ENCODE results near the gene GIT2. TPM values are rescaled to one million over a fixed set of nuclear protein-coding genes. Genes with fewer than 3 reads are reported as not detected.

Gene GIT2
- total and polyA plus RNA-seq, 3 donors from 2014 or later = 47.2 to 51.9 (median 47.2) TPM

GRCh38 chr12:109914461-109914860 lies 81.7 kb downstream of the GIT2 start:
- TF ChIP-seq POLR2A (IDR thresholded peaks at IDR 0.05) = no peak
- TF ChIP-seq CTCF (IDR thresholded peaks at IDR 0.05) = no peak
- WGBS, 2 donors = 87 to 89% methylated on average over 16 of the region's 16 CpGs
- Histone ChIP-seq H3K27me3 (no peaks in the 10 kb centered on the region), H3K4me3 (no peak overlapping the region), H3K36me3 (ENCODE audit: low read depth, missing control alignments) (no peaks in the 10 kb centered on the region), H3K4me1 (no peaks in the 10 kb centered on the region), H3K27ac (no peak overlapping the region), H3K9me3 (no peaks in the 10 kb centered on the region)
- intact Hi-C loops (cut with DNase I; ENCODE audit: low total_unique reads) = no loop called here
- DNase-seq = no peak

- Histone ChIP-seq H3K27ac (peak overlapping the region in 1 of 2 donors; percentile 51), H3K4me3 (no peak overlapping the region), H3K36me3 (ENCODE audit: low read depth, missing control alignments) (no peaks in the 10 kb centered on the region), H3K4me1 (no peaks in the 10 kb centered on the region), H3K27me3 (no peaks in the 10 kb centered on the region), H3K9me3 (no peaks in the 10 kb centered on the region)
- intact Hi-C loops (cut with DNase I; ENCODE audit: low total_unique reads) = no loop called here
- no peak for TF ChIP-seq CTCF (IDR thresholded peaks at IDR 0.05)
- TF ChIP-seq POLR2A (IDR thresholded peaks at IDR 0.05) = no peak
- WGBS, 2 donors = 60 to 68% methylated on average over 12 of the region's 12 CpGs
- peak; percentile 24 for DNase-seq
Measured at GRCh38 chr12:109912855-109913321, 83.3 kb downstream of the GIT2 start.

GRCh38 chr12:109910969-109911348 lies 85.2 kb downstream of the GIT2 start:
- peak; percentile 21 for DNase-seq
- Histone ChIP-seq H3K9me3 (no peaks in the 10 kb centered on the region), H3K27me3 (no peaks in the 10 kb centered on the region), H3K4me3 (no peak overlapping the region), H3K27ac (no peak overlapping the region), H3K36me3 (ENCODE audit: low read depth, missing control alignments) (no peaks in the 10 kb centered on the region), H3K4me1 (no peaks in the 10 kb centered on the region)
- intact Hi-C loops (cut with DNase I; ENCODE audit: low total_unique reads) = no loop called here
- 75 to 76% methylated on average over 9 to 12 of the region's 12 CpGs for WGBS, 2 donors
- TF ChIP-seq CTCF (IDR thresholded peaks at IDR 0.05) (no peak), POLR2A (IDR thresholded peaks at IDR 0.05) (no peak)

- DNase-seq = no peak
- Histone ChIP-seq H3K27ac (no peak overlapping the region), H3K9me3 (no peaks in the 10 kb centered on the region), H3K4me3 (no peak overlapping the region), H3K27me3 (no peaks in the 10 kb centered on the region), H3K36me3 (ENCODE audit: low read depth, missing control alignments) (no peaks in the 10 kb centered on the region), H3K4me1 (no peaks in the 10 kb centered on the region)
- intact Hi-C loops (cut with DNase I; ENCODE audit: low total_unique reads) = no loop called here
- no peak for TF ChIP-seq POLR2A (IDR thresholded peaks at IDR 0.05)
- no peak for TF ChIP-seq CTCF (IDR thresholded peaks at IDR 0.05)
- WGBS, 2 donors = 83 to 84% methylated on average over 8 of the region's 8 CpGs
Measured at GRCh38 chr12:109910254-109910968, 85.8 kb downstream of the GIT2 start.

GRCh38 chr12:109905301-109905700 lies 90.9 kb downstream of the GIT2 start:
- no peak overlapping the region for H3K27ac ChIP-seq
- H3K4me1 ChIP-seq = peaks cover 13% of the 10 kb centered on the region
- H3K9me3 ChIP-seq = no peaks in the 10 kb centered on the region
- no peaks in the 10 kb centered on the region for H3K27me3 ChIP-seq
- DNase-seq = no peak
- TF ChIP-seq CTCF (IDR thresholded peaks at IDR 0.05) (no peak), POLR2A (IDR thresholded peaks at IDR 0.05) (no peak)
- WGBS, 2 donors = 87 to 89% methylated on average over 10 of the region's 10 CpGs
- H3K36me3 ChIP-seq (ENCODE audit: low read depth, missing control alignments) = no peaks in the 10 kb centered on the region
- H3K4me3 ChIP-seq = no peak overlapping the region
- intact Hi-C loops (cut with DNase I; ENCODE audit: low total_unique reads) = no loop called here
